A673 (cell line): Measurements from ENCODE around the gene NACAD. TPM values are rescaled to one million over a fixed set of nuclear protein-coding genes. Genes with fewer than 3 reads are reported as not detected.

Experiments used
- BruUV-seq: library from RNA; stranded (reverse); fragments of 400-500 nt; replicated peaks from 2 replicates; lab custom pipeline; 2021; lab: Mats Ljungman, UMichigan
- CTCF ChIA-PET: fragments of 300-600 bp; sonication (Branson Sonifier 250); formaldehyde crosslinking; loops from one replicate; lab custom pipeline; 2022; ENCODE audit warnings: antibody characterized with exemption; lab: Charles Lee
- POLR2A ChIA-PET: fragments of 300-600 bp; sonication (Branson Sonifier 250); formaldehyde crosslinking; loops from one replicate; lab custom pipeline; 2022; ENCODE audit warnings: antibody characterized with exemption; ENCODE audit not compliant: low non-redundant PET; lab: Charles Lee
- DNase-seq: peaks from one replicate; pipeline ENCODE4 v3.0.0-alpha.2; 2015; ENCODE audit warnings: low spot score
- H3K27ac ChIP-seq: fragments of 200-600 bp; sonication (generic); 2 replicates; pipeline ENCODE4 v1.5.1; 2016; ENCODE audit warnings: mixed run types, low read depth, mild to moderate bottlenecking, mixed read lengths, antibody characterized with exemption, low read length; ENCODE audit not compliant: poor library complexity, severe bottlenecking
- H3K27me3 ChIP-seq: fragments of 200-600 bp; sonication (generic); replicated peaks from 2 replicates; pipeline ENCODE4 v1.6.1; 2017; ENCODE audit warnings: mixed run types, low read depth, mild to moderate bottlenecking, mixed read lengths, antibody characterized with exemption, low read length; ENCODE audit not compliant: insufficient read depth, poor library complexity
- H3K36me3 ChIP-seq: fragments of 200-600 bp; sonication (generic); 2 replicates; pipeline ENCODE4 v1.6.1; 2016; ENCODE audit warnings: mixed run types, mild to moderate bottlenecking, mixed read lengths, antibody characterized with exemption, low read length; ENCODE audit not compliant: insufficient read depth, poor library complexity, severe bottlenecking
- H3K4me1 ChIP-seq: fragments of 200-600 bp; sonication (generic); 2 replicates; pipeline ENCODE4 v1.6.1; 2017; ENCODE audit warnings: mixed run types, mild to moderate bottlenecking, mixed read lengths, antibody characterized with exemption, low read length; ENCODE audit not compliant: insufficient read depth, poor library complexity, severe bottlenecking
- H3K4me3 ChIP-seq: fragments of 200-600 bp; sonication (generic); 2 replicates; pipeline ENCODE4 v1.5.1; 2016; ENCODE audit warnings: low read depth, mixed run types, mild to moderate bottlenecking, mixed read lengths, low read length; ENCODE audit not compliant: poor library complexity, severe bottlenecking
- H3K9me3 ChIP-seq: fragments of 200-600 bp; sonication (generic); 2 replicates; pipeline ENCODE4 v1.6.1; 2016; ENCODE audit warnings: mixed run types, low read depth, mild to moderate bottlenecking, mixed read lengths, antibody characterized with exemption, low read length; ENCODE audit not compliant: poor library complexity, severe bottlenecking
- EZH2 ChIP-seq: fragments of 200-600 bp; sonication (generic); IDR thresholded peaks from 2 replicates; pipeline ENCODE4 v1.6.1; 2017; ENCODE audit warnings: borderline replicate concordance, low read depth, mild to moderate bottlenecking, mixed read lengths, antibody characterized with exemption, low read length; ENCODE audit not compliant: poor library complexity, severe bottlenecking
- intact Hi-C: fragments of 100-400 bp; cut with micrococcal nuclease; formaldehyde crosslinking; loops from one replicate; pipeline ENCODE4 v1.10.0; 2022; ENCODE audit not compliant: unreplicated experiment
- total RNA-seq: library from RNA; stranded (reverse); gene quantifications from 2 replicates; pipeline ENCODE4 v1.2.3, GENCODE V29; 2021
- TF ChIP-seq, protein P1 (sequence below): fragments of 300-800, 200-600 bp; sonication (generic); conservative IDR thresholded peaks from 2 replicates; pipeline ENCODE4 v1.5.1; 2017; ENCODE audit warnings: low read depth, mild to moderate bottlenecking, antibody characterized with exemption, low read length, moderate library complexity, mixed read lengths

Gene NACAD
- total RNA-seq, 1 experiment from 2014 or later: 1.1 TPM

DNA sequence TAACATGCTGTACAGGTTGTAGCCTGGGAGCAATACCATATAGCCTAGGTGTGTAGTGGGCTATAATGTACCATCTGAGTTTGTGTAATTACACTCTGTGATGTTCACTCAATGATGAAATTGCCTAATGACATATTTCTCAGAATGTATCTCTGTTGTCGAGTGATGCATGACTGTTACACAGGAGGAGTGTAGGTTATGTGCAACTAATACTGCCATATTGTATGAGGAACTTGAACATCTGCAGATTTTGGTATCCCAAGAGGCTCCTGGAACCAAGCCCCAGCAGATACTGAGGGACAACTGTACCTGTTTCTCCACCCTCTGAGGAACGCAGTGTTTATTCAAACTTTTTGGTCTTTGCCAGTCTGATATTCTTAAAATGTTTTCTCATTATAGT is 38.6 kb downstream of the NACAD start:
- Histone ChIP-seq H3K27me3 (no peaks in the 10 kb centered on the region), H3K27ac (no peak overlapping the region), H3K4me1 (no peaks in the 10 kb centered on the region), H3K4me3 (no peak overlapping the region), H3K9me3 (no peaks in the 10 kb centered on the region), H3K36me3 (no peaks in the 10 kb centered on the region)
- TF ChIP-seq, protein P1, sequence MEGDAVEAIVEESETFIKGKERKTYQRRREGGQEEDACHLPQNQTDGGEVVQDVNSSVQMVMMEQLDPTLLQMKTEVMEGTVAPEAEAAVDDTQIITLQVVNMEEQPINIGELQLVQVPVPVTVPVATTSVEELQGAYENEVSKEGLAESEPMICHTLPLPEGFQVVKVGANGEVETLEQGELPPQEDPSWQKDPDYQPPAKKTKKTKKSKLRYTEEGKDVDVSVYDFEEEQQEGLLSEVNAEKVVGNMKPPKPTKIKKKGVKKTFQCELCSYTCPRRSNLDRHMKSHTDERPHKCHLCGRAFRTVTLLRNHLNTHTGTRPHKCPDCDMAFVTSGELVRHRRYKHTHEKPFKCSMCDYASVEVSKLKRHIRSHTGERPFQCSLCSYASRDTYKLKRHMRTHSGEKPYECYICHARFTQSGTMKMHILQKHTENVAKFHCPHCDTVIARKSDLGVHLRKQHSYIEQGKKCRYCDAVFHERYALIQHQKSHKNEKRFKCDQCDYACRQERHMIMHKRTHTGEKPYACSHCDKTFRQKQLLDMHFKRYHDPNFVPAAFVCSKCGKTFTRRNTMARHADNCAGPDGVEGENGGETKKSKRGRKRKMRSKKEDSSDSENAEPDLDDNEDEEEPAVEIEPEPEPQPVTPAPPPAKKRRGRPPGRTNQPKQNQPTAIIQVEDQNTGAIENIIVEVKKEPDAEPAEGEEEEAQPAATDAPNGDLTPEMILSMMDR: no peak
- TF ChIP-seq EZH2: no peak
- intact Hi-C loops: no loop called here
- CTCF ChIA-PET: no interaction called here
- POLR2A ChIA-PET: no interaction called here
- no peak for DNase-seq
- no TSS peak for BruUV-seq

DNA sequence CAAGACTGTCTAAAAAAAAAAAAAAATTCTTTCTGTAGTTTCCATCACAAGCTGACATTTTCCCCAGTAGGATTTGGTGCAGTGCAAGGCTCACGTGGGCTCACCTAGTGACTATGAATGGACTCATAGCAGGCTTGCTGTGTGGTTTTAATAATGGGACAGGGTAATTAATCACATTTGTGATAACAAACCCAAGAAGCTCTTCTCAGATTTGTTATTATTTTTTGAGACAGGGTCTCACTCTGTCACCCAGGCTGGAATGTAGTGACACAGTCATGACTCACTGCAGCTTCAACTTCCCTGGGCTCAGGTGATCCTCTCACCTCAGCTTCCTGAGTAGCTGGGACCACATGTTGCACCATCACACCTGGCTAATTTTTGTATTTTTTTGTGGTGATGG is 40.0 kb downstream of the NACAD start:
- no peaks in the 10 kb centered on the region for H3K9me3 ChIP-seq
- no peak overlapping the region for H3K4me3 ChIP-seq
- no TSS peak for BruUV-seq
- no peaks in the 10 kb centered on the region for H3K4me1 ChIP-seq
- no peaks in the 10 kb centered on the region for H3K27me3 ChIP-seq
- no peak for TF ChIP-seq EZH2
- TF ChIP-seq, protein P1: no peak
- intact Hi-C loops: no loop called here
- no peaks in the 10 kb centered on the region for H3K36me3 ChIP-seq
- no peak for DNase-seq
- POLR2A ChIA-PET: no interaction called here
- CTCF ChIA-PET: no interaction called here
- H3K27ac ChIP-seq: no peak overlapping the region

DNA sequence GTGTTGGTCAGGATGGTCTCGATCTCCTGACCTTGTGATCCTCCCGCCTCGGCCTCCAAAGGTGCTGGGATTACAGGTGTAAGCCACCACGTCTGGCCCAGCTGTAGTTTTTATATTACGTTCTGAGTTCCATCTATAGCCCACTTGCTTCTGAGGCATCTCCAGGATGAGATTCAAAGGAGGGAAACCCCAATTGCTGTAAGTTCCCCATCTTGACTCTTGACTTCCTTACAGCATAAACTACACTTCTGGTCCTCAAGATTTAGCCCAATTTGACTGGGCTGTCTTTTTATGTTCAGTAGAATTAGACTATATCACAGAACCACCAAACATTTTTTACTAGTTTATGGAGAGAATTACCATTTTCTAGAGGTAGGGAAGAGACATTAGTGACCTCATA is 44.4 kb downstream of the NACAD start:
- intact Hi-C loops: no loop called here
- DNase-seq: no peak
- Histone ChIP-seq H3K27me3 (no peaks in the 10 kb centered on the region), H3K27ac (no peak overlapping the region), H3K4me1 (no peaks in the 10 kb centered on the region), H3K9me3 (no peaks in the 10 kb centered on the region), H3K36me3 (no peaks in the 10 kb centered on the region), H3K4me3 (no peak overlapping the region)
- BruUV-seq: no TSS peak
- CTCF ChIA-PET: no interaction called here
- TF ChIP-seq, protein P1: no peak
- POLR2A ChIA-PET: no interaction called here
